OCI-LY1 (cell line): Measurements from ENCODE around the gene LLGL2.

Source experiments
- H2AFZ ChIP-seq: fragments of 200-600 bp; sonication (generic), shearing (Covaris generic); 2 replicates; pipeline ENCODE4 v1.6.0; 2014; ENCODE audit warnings: antibody characterized with exemption, mild to moderate bottlenecking, low read length
- H3F3A ChIP-seq: fragments of 200-600 bp; sonication (generic), shearing (Covaris generic); 2 replicates; pipeline ENCODE4 v1.6.0; 2014; ENCODE audit warnings: mild to moderate bottlenecking, antibody characterized with exemption, low read length, moderate library complexity; ENCODE audit not compliant: insufficient read depth
- H3K27ac ChIP-seq: fragments of 200-600 bp; sonication (generic); 2 replicates; pipeline ENCODE4 v1.5.1; 2014; ENCODE audit warnings: low read length, mixed run types, mild to moderate bottlenecking, low read depth; ENCODE audit not compliant: poor library complexity, severe bottlenecking
- H3K27me3 ChIP-seq: fragments of 200-600 bp; sonication (generic); 2 replicates; pipeline ENCODE4 v1.6.0; 2014; ENCODE audit warnings: antibody characterized with exemption, mild to moderate bottlenecking, low read length, moderate library complexity; ENCODE audit not compliant: insufficient read depth
- H3K36me3 ChIP-seq: fragments of 200-600 bp; sonication (generic); 2 replicates; pipeline ENCODE4 v1.6.1; 2014; ENCODE audit warnings: mild to moderate bottlenecking, antibody characterized with exemption, low read length, moderate library complexity, mixed read lengths; ENCODE audit not compliant: insufficient read depth
- H3K4me1 ChIP-seq: fragments of 200-600 bp; sonication (generic); 2 replicates; pipeline ENCODE4 v1.5.1; 2014; ENCODE audit warnings: mild to moderate bottlenecking, low read length, moderate library complexity; ENCODE audit not compliant: insufficient read depth, severe bottlenecking
- H3K4me2 ChIP-seq: fragments of 200-600 bp; sonication (generic), shearing (Covaris generic); 2 replicates; pipeline ENCODE4 v1.6.1; 2014; ENCODE audit warnings: low read length
- H3K4me3 ChIP-seq: fragments of 200-600 bp; sonication (generic); 2 replicates; pipeline ENCODE4 v1.5.1; 2014; ENCODE audit warnings: low read length, low read depth, mild to moderate bottlenecking, mixed read lengths; ENCODE audit not compliant: poor library complexity, severe bottlenecking
- H3K79me2 ChIP-seq: fragments of 200-600 bp; shearing (Covaris generic); 2 replicates; pipeline ENCODE4 v1.6.1; 2016; ENCODE audit warnings: mixed run types, low read length, mixed read lengths; ENCODE audit not compliant: insufficient read depth
- H3K9ac ChIP-seq: fragments of 200-600 bp; sonication (generic), shearing (Covaris generic); 2 replicates; pipeline ENCODE4 v1.6.1; 2014; ENCODE audit warnings: mild to moderate bottlenecking, low read length, mixed read lengths
- H3K9me2 ChIP-seq: fragments of 200-600 bp; sonication (generic), shearing (Covaris generic); 2 replicates; pipeline ENCODE4 v1.6.1; 2014; ENCODE audit warnings: low read depth, mild to moderate bottlenecking, low read length, mixed read lengths
- H3K9me3 ChIP-seq: fragments of 200-600 bp; shearing (Covaris generic); 2 replicates; pipeline ENCODE4 v1.6.1; 2014; ENCODE audit warnings: low read length, mixed read lengths
- H4K20me1 ChIP-seq: fragments of 200-600 bp; sonication (generic), shearing (Covaris generic); 2 replicates; pipeline ENCODE4 v1.6.0; 2016; ENCODE audit warnings: mild to moderate bottlenecking, low read length; ENCODE audit not compliant: insufficient read depth
- CTCF ChIP-seq: fragments of 200-600 bp; sonication (generic), shearing (Covaris generic); IDR thresholded peaks from 2 replicates; pipeline ENCODE4 v1.5.1; 2017; ENCODE audit warnings: mild to moderate bottlenecking, antibody characterized with exemption, low read length, moderate library complexity, mixed read lengths
- EZH2 ChIP-seq: fragments of 200-600 bp; sonication (generic), shearing (Covaris generic); IDR thresholded peaks from 2 replicates; pipeline ENCODE4 v1.8.0; 2017; ENCODE audit warnings: borderline replicate concordance, mixed run types, mild to moderate bottlenecking, antibody characterized with exemption, low read length, moderate library complexity, mixed read lengths

Gene LLGL2

GRCh38 chr17:75607086-75607485 is 81.6 kb downstream of the LLGL2 start:
- no peaks in the 10 kb centered on the region for H3K4me1 ChIP-seq

GRCh38 chr17:75610103-75610984 is 84.8 kb downstream of the LLGL2 start:
- no peaks in the 10 kb centered on the region for H3K9me3 ChIP-seq
- H3K36me3 ChIP-seq, result no peaks in the 10 kb centered on the region
- peaks cover 6% of the 10 kb centered on the region; the same call in 1 of the 2 replicates for H3K27me3 ChIP-seq
- H2AFZ ChIP-seq, result no peak overlapping the region
- no peaks in the 10 kb centered on the region for H4K20me1 ChIP-seq
- no peak overlapping the region for H3K9ac ChIP-seq
- no peak overlapping the region for H3K4me2 ChIP-seq
- TF ChIP-seq CTCF (no peak), EZH2 (no peak)
- H3K4me3 ChIP-seq, result no peak overlapping the region
- no peak overlapping the region for H3K27ac ChIP-seq
- H3K4me1 ChIP-seq, result no peaks in the 10 kb centered on the region
- no peaks in the 10 kb centered on the region for H3F3A ChIP-seq
- H3K79me2 ChIP-seq, result no peaks in the 10 kb centered on the region
- no peaks in the 10 kb centered on the region for H3K9me2 ChIP-seq

More at GRCh38 chr17:75607086-75607485, 81.6 kb downstream of the LLGL2 start:
- Histone ChIP-seq H3K4me3 (no peak overlapping the region), H3K27ac (no peak overlapping the region), H3K27me3 (peaks cover 6% of the 10 kb centered on the region; the same call in 1 of the 2 replicates), H3K9me3 (no peaks in the 10 kb centered on the region), H3K79me2 (no peaks in the 10 kb centered on the region), H3F3A (no peaks in the 10 kb centered on the region), H4K20me1 (no peaks in the 10 kb centered on the region), H3K9me2 (no peaks in the 10 kb centered on the region), H3K36me3 (no peaks in the 10 kb centered on the region), H3K9ac (no peak overlapping the region), H3K4me2 (no peak overlapping the region), H2AFZ (no peak overlapping the region)
- TF ChIP-seq EZH2, result no peak
- TF ChIP-seq CTCF, result no peak

GRCh38 chr17:75611851-75612429 is 86.4 kb downstream of the LLGL2 start:
- H2AFZ ChIP-seq, result no peak overlapping the region
- no peak overlapping the region for H3K4me2 ChIP-seq
- H3K9me3 ChIP-seq, result no peaks in the 10 kb centered on the region
- no peaks in the 10 kb centered on the region for H3F3A ChIP-seq
- H3K9ac ChIP-seq, result no peak overlapping the region
- H3K27ac ChIP-seq, result no peak overlapping the region
- H3K4me1 ChIP-seq, result no peaks in the 10 kb centered on the region
- no peak for TF ChIP-seq CTCF
- no peak for TF ChIP-seq EZH2
- H3K9me2 ChIP-seq, result no peaks in the 10 kb centered on the region
- H3K79me2 ChIP-seq, result no peaks in the 10 kb centered on the region
- no peaks in the 10 kb centered on the region for H4K20me1 ChIP-seq
- peaks cover 6% of the 10 kb centered on the region; the same call in 1 of the 2 replicates for H3K27me3 ChIP-seq
- H3K4me3 ChIP-seq, result no peak overlapping the region
- no peaks in the 10 kb centered on the region for H3K36me3 ChIP-seq
